OCI-LY7 (cell line): ENCODE results near the gene ACVR1B. TPM values are rescaled to one million over a fixed set of nuclear protein-coding genes. Genes with fewer than 3 reads are reported as not detected.

Experiments
- BruUV-seq: library from RNA; stranded (reverse); fragments of 400-500 nt; replicated peaks from 2 replicates; lab custom pipeline; 2021; lab: Mats Ljungman, UMichigan
- CTCF ChIA-PET: fragments of 300-600 bp; sonication (Branson Sonifier 250); formaldehyde crosslinking; loops from one replicate; lab custom pipeline; 2022; ENCODE audit warnings: antibody characterized with exemption; ENCODE audit not compliant: unreplicated experiment; lab: Charles Lee
- POLR2A ChIA-PET: fragments of 300-600 bp; sonication (Branson Sonifier 250); formaldehyde crosslinking; loops from one replicate; lab custom pipeline; 2022; ENCODE audit warnings: antibody characterized with exemption; lab: Charles Lee
- DNase-seq: peaks from one replicate; pipeline ENCODE4 v3.0.0-alpha.2; 2015; ENCODE audit warnings: low spot score
- H2AFZ ChIP-seq: fragments of 200-600 bp; sonication (generic), shearing (Covaris generic); 2 replicates; pipeline ENCODE4 v1.6.1; 2014; ENCODE audit warnings: mild to moderate bottlenecking, antibody characterized with exemption, low read length, moderate library complexity
- H3K27ac ChIP-seq: fragments of 200-600 bp; sonication (generic); 2 replicates; pipeline ENCODE4 v1.5.1; 2014; ENCODE audit warnings: mixed run types, low read depth, mild to moderate bottlenecking, moderate library complexity, low read length, inconsistent platforms; ENCODE audit not compliant: poor library complexity, severe bottlenecking
- H3K36me3 ChIP-seq: fragments of 200-600 bp; sonication (generic); 2 replicates; pipeline ENCODE4 v1.6.1; 2014; ENCODE audit warnings: mild to moderate bottlenecking, antibody characterized with exemption, low read length, moderate library complexity, mixed read lengths; ENCODE audit not compliant: insufficient read depth
- H3K4me1 ChIP-seq: fragments of 200-600 bp; sonication (generic); 2 replicates; pipeline ENCODE4 v1.5.1; 2014; ENCODE audit warnings: mild to moderate bottlenecking, low read length; ENCODE audit not compliant: insufficient read depth, poor library complexity, severe bottlenecking
- H3K4me2 ChIP-seq: fragments of 200-600 bp; sonication (generic); 2 replicates; pipeline ENCODE4 v1.6.1; 2014; ENCODE audit warnings: mild to moderate bottlenecking, low read length
- H3K4me3 ChIP-seq: fragments of 200-600 bp; sonication (generic); 2 replicates; pipeline ENCODE4 v1.5.1; 2014; ENCODE audit warnings: mild to moderate bottlenecking, low read depth, low read length; ENCODE audit not compliant: poor library complexity, severe bottlenecking
- H3K79me2 ChIP-seq: fragments of 200-600 bp; sonication (generic); 2 replicates; pipeline ENCODE4 v1.6.1; 2016; ENCODE audit warnings: low read depth, mild to moderate bottlenecking, low read length, moderate library complexity, mixed read lengths; ENCODE audit not compliant: insufficient read depth
- H3K9me2 ChIP-seq: fragments of 200-600 bp; sonication (generic); 2 replicates; pipeline ENCODE4 v1.6.1; 2016; ENCODE audit warnings: mild to moderate bottlenecking, low read length, mixed read lengths; ENCODE audit not compliant: insufficient read depth
- H3K9me3 ChIP-seq: fragments of 200-600 bp; sonication (generic); 2 replicates; pipeline ENCODE4 v1.6.1; 2014; ENCODE audit warnings: mild to moderate bottlenecking, mixed run types, low read length, mixed read lengths
- H4K20me1 ChIP-seq: fragments of 200-600 bp; sonication (generic); 2 replicates; pipeline ENCODE4 v1.6.1; 2014; ENCODE audit warnings: mild to moderate bottlenecking, antibody characterized with exemption, low read length, moderate library complexity, mixed read lengths; ENCODE audit not compliant: insufficient read depth
- EZH2phosphoT487 ChIP-seq: fragments of 200-600 bp; sonication (generic); IDR thresholded peaks from 2 replicates; pipeline ENCODE4 v1.6.1; 2018; ENCODE audit warnings: low read depth, borderline replicate concordance, mild to moderate bottlenecking, mixed run types, antibody characterized with exemption, low read length, moderate library complexity, mixed read lengths
- intact Hi-C: fragments of 100-400 bp; cut with micrococcal nuclease; formaldehyde crosslinking; loops from one replicate; pipeline ENCODE4 v1.10.0; 2022; ENCODE audit not compliant: unreplicated experiment
- total RNA-seq, 2 experiments: library from RNA; depleted of rRNA in 1 of 2; stranded (reverse); fragments of >200 nt in 1 of 2; shearing (Covaris generic) in 1 of 2; gene quantifications; 2 replicates each; pipeline ENCODE4 v1.2.3, GENCODE V29; 2014 to 2022
- TF ChIP-seq, protein P1 (sequence below): fragments of 200-600 bp; sonication (generic); conservative IDR thresholded peaks from 2 replicates; pipeline ENCODE4 v1.5.1; 2014; ENCODE audit warnings: mild to moderate bottlenecking, antibody characterized with exemption, low read length, moderate library complexity, mixed read lengths

Gene ACVR1B
- total RNA-seq, 2 experiments from 2014 or later: 4.1 to 6.8 TPM

DNA sequence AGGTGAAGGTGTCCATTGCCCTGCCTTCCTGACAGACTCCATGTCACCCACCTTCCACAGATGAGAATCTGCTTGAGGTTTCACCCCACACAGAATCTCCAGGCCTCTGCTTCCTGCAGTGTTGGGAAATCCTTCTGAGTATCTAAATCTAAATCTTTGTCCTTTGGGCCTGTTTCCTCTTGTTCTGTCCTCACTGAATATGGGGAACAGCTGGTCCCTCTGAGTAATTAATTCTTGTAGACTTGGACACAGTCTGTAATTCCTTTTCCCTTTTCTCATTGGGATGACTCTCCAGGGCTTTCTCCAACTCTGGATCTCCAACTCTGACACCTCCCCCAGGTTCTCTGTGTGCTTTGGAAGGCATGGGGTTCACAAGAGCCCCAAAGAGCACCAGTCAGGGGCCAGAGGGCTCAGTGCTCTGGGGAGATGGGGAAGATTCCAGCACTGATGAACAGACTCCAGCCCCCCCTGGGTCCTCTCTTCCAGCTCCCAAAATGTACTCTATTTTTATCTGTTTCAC is 46.5 kb upstream of the ACVR1B start:
- ChIA-PET POLR2A (no interaction called here), CTCF (no interaction called here)
- no TSS peak for BruUV-seq
- no peak overlapping the region for H3K27ac ChIP-seq
- no peaks in the 10 kb centered on the region for H4K20me1 ChIP-seq
- DNase-seq: no peak
- intact Hi-C loops: no loop called here
- no peak overlapping the region for H3K4me3 ChIP-seq
- no peaks in the 10 kb centered on the region for H3K4me1 ChIP-seq
- no peaks in the 10 kb centered on the region for H3K9me3 ChIP-seq
- no peak overlapping the region for H2AFZ ChIP-seq
- no peak overlapping the region for H3K4me2 ChIP-seq
- no peaks in the 10 kb centered on the region for H3K9me2 ChIP-seq
- H3K79me2 ChIP-seq: no peaks in the 10 kb centered on the region
- TF ChIP-seq, protein P1, sequence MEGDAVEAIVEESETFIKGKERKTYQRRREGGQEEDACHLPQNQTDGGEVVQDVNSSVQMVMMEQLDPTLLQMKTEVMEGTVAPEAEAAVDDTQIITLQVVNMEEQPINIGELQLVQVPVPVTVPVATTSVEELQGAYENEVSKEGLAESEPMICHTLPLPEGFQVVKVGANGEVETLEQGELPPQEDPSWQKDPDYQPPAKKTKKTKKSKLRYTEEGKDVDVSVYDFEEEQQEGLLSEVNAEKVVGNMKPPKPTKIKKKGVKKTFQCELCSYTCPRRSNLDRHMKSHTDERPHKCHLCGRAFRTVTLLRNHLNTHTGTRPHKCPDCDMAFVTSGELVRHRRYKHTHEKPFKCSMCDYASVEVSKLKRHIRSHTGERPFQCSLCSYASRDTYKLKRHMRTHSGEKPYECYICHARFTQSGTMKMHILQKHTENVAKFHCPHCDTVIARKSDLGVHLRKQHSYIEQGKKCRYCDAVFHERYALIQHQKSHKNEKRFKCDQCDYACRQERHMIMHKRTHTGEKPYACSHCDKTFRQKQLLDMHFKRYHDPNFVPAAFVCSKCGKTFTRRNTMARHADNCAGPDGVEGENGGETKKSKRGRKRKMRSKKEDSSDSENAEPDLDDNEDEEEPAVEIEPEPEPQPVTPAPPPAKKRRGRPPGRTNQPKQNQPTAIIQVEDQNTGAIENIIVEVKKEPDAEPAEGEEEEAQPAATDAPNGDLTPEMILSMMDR: no peak
- TF ChIP-seq EZH2phosphoT487: no peak
- no peaks in the 10 kb centered on the region for H3K36me3 ChIP-seq

GRCh38 chr12:51905471-51906429 is 45.7 kb upstream of the ACVR1B start:
- no peaks in the 10 kb centered on the region for H4K20me1 ChIP-seq
- no peak overlapping the region for H3K4me3 ChIP-seq
- H3K36me3 ChIP-seq: no peaks in the 10 kb centered on the region
- no peak overlapping the region for H2AFZ ChIP-seq
- H3K27ac ChIP-seq: no peak overlapping the region
- POLR2A ChIA-PET: no interaction called here
- H3K4me1 ChIP-seq: no peaks in the 10 kb centered on the region
- no peaks in the 10 kb centered on the region for H3K79me2 ChIP-seq
- no peaks in the 10 kb centered on the region for H3K9me3 ChIP-seq
- BruUV-seq: no TSS peak
- no peak for DNase-seq
- H3K4me2 ChIP-seq: no peak overlapping the region
- H3K9me2 ChIP-seq: no peaks in the 10 kb centered on the region
- intact Hi-C loops: no loop called here
- no peak for TF ChIP-seq EZH2phosphoT487
- TF ChIP-seq, protein P1: no peak
- CTCF ChIA-PET: no interaction called here
